Activated B cell treated with CpG ODN at 0.5 μM for 24 hours (primary cell): Measurements from ENCODE around the gene CTSW. TPM values are rescaled to one million over a fixed set of nuclear protein-coding genes. Genes with fewer than 3 reads are reported as not detected.
"Not testable (repeated sequence)": the region's sequence is repeated elsewhere in the genome, so short reads cannot be mapped to it uniquely, and the experiment has no call there.

Experiments used
- ATAC-seq: fragments of 200-7000 bp; cut with Tn5 transposase; one replicate; pipeline ENCODE4 v1.10.0; 2021; ENCODE audit warnings: low read depth, mild to moderate bottlenecking, moderate library complexity
- CTCF ChIA-PET: fragments of 350-600 bp; sonication (Branson Sonifier 250); formaldehyde crosslinking; loops from one replicate; lab custom pipeline; 2021; ENCODE audit warnings: antibody characterized with exemption; lab: Charles Lee
- POLR2A ChIA-PET: fragments of 350-600 bp; sonication (Branson Sonifier 250); formaldehyde crosslinking; loops from one replicate; lab custom pipeline; 2021; ENCODE audit warnings: antibody characterized with exemption; lab: Charles Lee
- DNase-seq: peaks from one replicate; pipeline ENCODE4 v3.0.0; 2022
- H3K27ac Mint-ChIP-seq: one replicate; pipeline ENCODE4 v1.8.0; 2020; ENCODE audit warnings: mixed read lengths
- H3K27me3 Mint-ChIP-seq: one replicate; pipeline ENCODE4 v1.8.0; 2021; ENCODE audit warnings: mixed read lengths
- H3K36me3 Mint-ChIP-seq: one replicate; pipeline ENCODE4 v1.8.0; 2021; ENCODE audit warnings: low read depth, mixed read lengths
- H3K4me1 Mint-ChIP-seq: one replicate; pipeline ENCODE4 v1.8.0; 2021; ENCODE audit warnings: mixed read lengths
- H3K4me3 Mint-ChIP-seq: one replicate; pipeline ENCODE4 v1.8.0; 2020; ENCODE audit warnings: mild to moderate bottlenecking, mixed read lengths
- H3K9me3 Mint-ChIP-seq: one replicate; pipeline ENCODE4 v1.8.0; 2020; ENCODE audit warnings: mixed read lengths
- CTCF ChIP-seq: fragments of 200-600 bp; IDR thresholded peaks from one replicate; pipeline ENCODE4 v1.8.0; 2022; ENCODE audit warnings: antibody characterized with exemption, mild to moderate bottlenecking
- intact Hi-C: fragments of 100-400 bp; cut with micrococcal nuclease; formaldehyde crosslinking; loops from one replicate; pipeline ENCODE4 v1.15.1; 2024
- total RNA-seq: library from RNA; stranded (reverse); gene quantifications from 2 replicates; pipeline ENCODE4 v1.2.3, GENCODE V29; 2022

CTSW gene
- total RNA-seq, 1 donor from 2014 or later, result 0.93 TPM

- ATAC-seq, result peak; percentile 66
These were observed 10.9 kb downstream of the CTSW start, which contains the start of gene CCDC85B for GRCh38 chr11:65890324-65891218. Gene CCDC85B, plus strand, starts transcription at chr11:65890673. Its CDS starts 111 bp downstream, at chr11:65890784.

GRCh38 chr11:65891219-65892136, 11.8 kb downstream of the CTSW start:
- Mint-ChIP-seq H3K27me3 (no peaks in the 10 kb centered on the region), H3K9me3 (no peaks in the 10 kb centered on the region), H3K27ac (peak overlapping the region; percentile 86), H3K4me3 (peak overlapping the region; percentile 79), H3K36me3 (peaks cover 10% of the 10 kb centered on the region), H3K4me1 (peaks cover 71% of the 10 kb centered on the region)
- ChIA-PET CTCF (interaction anchor here (0.5 to 4.2 kb wide), 19 partner anchors 9 to 225 kb away, joined by 3 to 63 read pairs (median 3); partner anchors contain the start of genes C11orf68, CFL1, FOSL1 and KAT5), POLR2A (interaction anchor here (0.6 to 11.8 kb wide), 37 partner anchors 7 to 756 kb away, joined by 3 to 340 read pairs (median 7); partner anchors contain the start of genes BANF1, C11orf68, CFL1 and CST6)
- intact Hi-C loops, result loop anchor here (2.0 kb wide), 1 partner anchor 179 kb away; the partner anchor contains the start of gene KAT5
- ATAC-seq (no peak), DNase-seq (no peak)
- TF ChIP-seq CTCF, result no peak

More at GRCh38 chr11:65890324-65891218, 10.9 kb downstream of the CTSW start, which contains the start of gene CCDC85B:
- peak; percentile 99 for DNase-seq
- ChIA-PET POLR2A (interaction anchor here (0.6 to 11.8 kb wide), 40 partner anchors 8 to 1017 kb away, joined by 3 to 340 read pairs (median 6); partner anchors contain the start of genes BANF1, C11orf68, CFL1 and CST6), CTCF (interaction anchor here (0.5 to 4.2 kb wide), 26 partner anchors 8 to 227 kb away, joined by 3 to 63 read pairs (median 4); partner anchors contain the start of genes AP5B1, C11orf68, CFL1 and FOSL1)
- H3K36me3 Mint-ChIP-seq, result peaks cover 17% of the 10 kb centered on the region
- H3K27me3 Mint-ChIP-seq, result no peaks in the 10 kb centered on the region
- TF ChIP-seq CTCF, result no peak
- H3K4me3 Mint-ChIP-seq, result peak within 1 kb of the TSS; percentile 98
- H3K27ac Mint-ChIP-seq, result peak within 1 kb of the TSS; percentile 95
- intact Hi-C loops, result loop anchor here (1.0 to 2.0 kb wide), 3 partner anchors 10 to 178 kb away; partner anchors contain the start of genes C11orf68, DRAP1, FOSL1 and KAT5
- H3K9me3 Mint-ChIP-seq, result no peaks in the 10 kb centered on the region
- H3K4me1 Mint-ChIP-seq, result peaks cover 69% of the 10 kb centered on the region

- H3K27me3 Mint-ChIP-seq, ATAC-seq, H3K9me3 Mint-ChIP-seq, DNase-seq, intact Hi-C loops, H3K36me3 Mint-ChIP-seq: not testable (repeated sequence)
- CTCF ChIA-PET, result interaction anchor here (1.5 kb wide), 1 partner anchor 32 kb away, joined by 3 read pairs; the partner anchor contains the start of gene MUS81
- Mint-ChIP-seq H3K4me3 (peak overlapping the region; percentile 79), H3K27ac (peak overlapping the region; percentile 86), H3K4me1 (peaks cover 64% of the 10 kb centered on the region)
- POLR2A ChIA-PET, result interaction anchor here (0.6 to 11.8 kb wide), 6 partner anchors 9 to 67 kb away, joined by 3 to 340 read pairs (median 30); partner anchors contain the start of genes C11orf68, CFL1, FOSL1 and MUS81
These were observed 12.5 kb downstream of the CTSW start for GRCh38 chr11:65892137-65892540.

GRCh38 chr11:65892661-65893317, 13.2 kb downstream of the CTSW start:
- Mint-ChIP-seq H3K27me3 (no peaks in the 10 kb centered on the region), H3K9me3 (no peaks in the 10 kb centered on the region), H3K27ac (peak overlapping the region; percentile 86), H3K36me3 (peaks cover 5% of the 10 kb centered on the region), H3K4me3 (peak overlapping the region; percentile 79), H3K4me1 (peaks cover 57% of the 10 kb centered on the region)
- ChIA-PET POLR2A (interaction anchor here (0.6 to 11.8 kb wide), 7 partner anchors 8 to 778 kb away, joined by 4 to 340 read pairs (median 11); partner anchors contain the start of genes C11orf68, CFL1, MUS81 and SART1), CTCF (interaction anchor here (1.5 to 2.7 kb wide), 2 partner anchors 8 to 33 kb away, joined by 3 to 17 read pairs; partner anchors contain the start of gene MUS81)
- TF ChIP-seq CTCF, result no peak
- intact Hi-C loops, result no loop called here
- DNase-seq (no peak), ATAC-seq (no peak)
